GM12865 (cell line): ENCODE measurements around the gene RPRD2.
A peak's percentile ranks its signal among the peaks of the same experiment; 100 is the strongest.
"Not testable (repeated sequence)": the region's sequence is repeated elsewhere in the genome, so short reads cannot be mapped to it uniquely, and the experiment has no call there.

Experiments used
- DNase-seq: peaks from one replicate; pipeline ENCODE4 v3.0.0; 2010; ENCODE audit warnings: low read depth
- H3K4me3 ChIP-seq: 2 replicates; pipeline ENCODE4 v1.5.1; 2011; ENCODE audit warnings: mild to moderate bottlenecking, low read depth, low read length, control low read depth
- CTCF ChIP-seq: IDR thresholded peaks from 2 replicates; pipeline ENCODE4 v1.5.1; 2011; ENCODE audit warnings: low read length, control low read depth, low read depth, inconsistent platforms; ENCODE audit not compliant: insufficient read depth; ENCODE audit errors: missing control alignments

Gene RPRD2

GRCh38 chr1:150363426-150364230 lies at the start of gene RPRD2:
Gene RPRD2 (plus strand): TSS chr1:150364147. CDS start chr1:150364715, 568 bp downstream.
- H3K4me3 ChIP-seq: peak within 1 kb of the TSS; percentile 99
- peak; percentile 100 for DNase-seq
- no peak for TF ChIP-seq CTCF

- DNase-seq, H3K4me3 ChIP-seq: not testable (repeated sequence)
Observed at GRCh38 chr1:150314691-150315090, 49.3 kb upstream of the RPRD2 start.

GRCh38 chr1:150320667-150320978 lies 43.3 kb upstream of the RPRD2 start:
- peak overlapping the region; percentile 85 for H3K4me3 ChIP-seq
- peak; percentile 5 for DNase-seq
- no peak for TF ChIP-seq CTCF

GRCh38 chr1:150321826-150322166 lies 42.2 kb upstream of the RPRD2 start:
- no peak for DNase-seq
- H3K4me3 ChIP-seq: peak overlapping the region; percentile 85
- no peak for TF ChIP-seq CTCF

GRCh38 chr1:150322310-150322709 lies 41.6 kb upstream of the RPRD2 start:
- DNase-seq: peak; percentile 53
- TF ChIP-seq CTCF: no peak
- H3K4me3 ChIP-seq: peak overlapping the region; percentile 85

GRCh38 chr1:150332651-150333290 lies 31.2 kb upstream of the RPRD2 start:
- no peak for DNase-seq
- TF ChIP-seq CTCF: no peak
- H3K4me3 ChIP-seq: no peak overlapping the region

GRCh38 chr1:150346316-150346715 lies 17.6 kb upstream of the RPRD2 start:
- DNase-seq: no peak
- no peak for TF ChIP-seq CTCF

More at GRCh38 chr1:150346316-150346715, 17.6 kb upstream of the RPRD2 start:
- H3K4me3 ChIP-seq: no peak overlapping the region
